Spleen (tissue), 11 donors: ENCODE measurements around the gene CROCC. TPM values are rescaled to one million over a fixed set of nuclear protein-coding genes. Genes with fewer than 3 reads are reported as not detected.

Experiments used
- DNase-seq: peaks from one replicate; pipeline ENCODE4 v3.0.0-alpha.2; 2020
- H3K27ac ChIP-seq, 8 donors: fragments of 200-600 bp; sonication (generic) in 7 of 8; 1 replicate in 4 of 8; 2 replicates in 4 of 8; pipeline versions ENCODE4 v1.5.0 to v1.8.0; 2016 to 2021; ENCODE audit warnings: inconsistent platforms in 4 of 8, mild to moderate bottlenecking in 4 of 8, moderate library complexity in 1 of 8
- H3K27me3 ChIP-seq, 7 donors: fragments of 200-600 bp; sonication (generic) in 6 of 7; replicated peaks in 1 of 7; 1 replicate in 4 of 7; 2 replicates in 3 of 7; pipeline versions ENCODE4 v1.5.0 to v1.8.0; 2016 to 2021; ENCODE audit warnings: inconsistent platforms in 3 of 7, mild to moderate bottlenecking in 1 of 7
- H3K36me3 ChIP-seq, 6 donors: fragments of 200-600 bp; sonication (generic) in 5 of 6; 1 replicate in 4 of 6; 2 replicates in 2 of 6; pipeline versions ENCODE4 v1.5.0 to v1.8.0; 2016 to 2021; ENCODE audit warnings: inconsistent platforms in 2 of 6
- H3K4me1 ChIP-seq, 6 donors: fragments of 200-600 bp; sonication (generic) in 5 of 6; 1 replicate in 3 of 6; 2 replicates in 3 of 6; pipeline versions ENCODE4 v1.5.0 to v1.8.0; 2016 to 2021; ENCODE audit warnings: inconsistent platforms in 3 of 6
- H3K4me3 ChIP-seq, 8 donors: fragments of 200-600 bp; sonication (generic) in 7 of 8; 1 replicate in 4 of 8; 2 replicates in 4 of 8; pipeline versions ENCODE4 v1.5.0 to v1.8.0; 2016 to 2021; ENCODE audit warnings: inconsistent platforms in 4 of 8, mild to moderate bottlenecking in 4 of 8, moderate library complexity in 2 of 8
- H3K9me3 ChIP-seq, 8 donors: fragments of 200-600 bp; sonication (generic) in 7 of 8; 1 replicate in 4 of 8; 2 replicates in 4 of 8; pipeline versions ENCODE4 v1.5.0 to v1.8.0; 2016 to 2021; ENCODE audit warnings: inconsistent platforms in 4 of 8
- CTCF ChIP-seq, 11 experiments: fragments of 200-600 bp in 7 of 11; fragments of 450-650 bp in 4 of 11; sonication (generic) in 4 of 11; IDR thresholded peaks in 8 of 11; conservative IDR thresholded peaks in 3 of 11; 1 replicate in 7 of 11; 2 replicates in 4 of 11; pipeline versions ENCODE4 v1.4.0 to v1.8.0; 2016 to 2021; ENCODE audit warnings: antibody characterized with exemption in 11 of 11, inconsistent platforms in 4 of 11, mild to moderate bottlenecking in 1 of 11
- POLR2A ChIP-seq, 3 donors: fragments of 450-650 bp; IDR thresholded peaks; one replicate each; pipeline ENCODE4 v1.5.1; 2017; ENCODE audit warnings: antibody characterized with exemption in 3 of 3, mild to moderate bottlenecking in 1 of 3
- POLR2AphosphoS5 ChIP-seq, 3 donors: sonication (generic); formaldehyde crosslinking; IDR thresholded peaks; one replicate each; pipeline ENCODE4 v1.5.1; 2017; ENCODE audit warnings: antibody characterized with exemption in 3 of 3
- WGBS, 5 donors: extraction: QIAGEN DNeasy Blood & Tissue Kit in 3 of 5; methylation state at CpG; one replicate each; pipeline versions ENCODE4 v1.1.5 to v1.1.7; 2013 to 2018; 5-methylcytosine and 5-hydroxymethylcytosine counted together
- intact Hi-C: fragments of 100-400 bp; cut with DNase I; formaldehyde crosslinking; loops from one replicate; pipeline ENCODE4 v1.15.0; 2023; ENCODE audit warnings: low total_unique reads
- polyA plus RNA-seq, 3 donors: library from polyadenylated mRNA; stranded (reverse); fragments of 200-250 nt; gene quantifications; one replicate each; pipeline ENCODE4 v1.2.1, GENCODE V29; 2013
- total RNA-seq, 7 donors: library from RNA; depleted of rRNA in 3 of 7; stranded (reverse); fragments of >200 nt in 3 of 7; fragmentation: NEBNext Ultra II Directional in 4 of 7; extraction: Animal tissue kit (Norgen Biotek cat#: 25700) in 4 of 7; gene quantifications; one replicate each; pipeline versions ENCODE4 v1.1.0 to v1.2.1, GENCODE V29; 2016 to 2021
- donor health status: healthy with polysubstance abuse.
- donor health status: DM: no; HTN: no; CAD: no; lungs with moderate emphysema.
- donor health status: DM: no; HTN: no; CAD: no.
- donor health status: Bipolar disorder and iron deficiency.
- donor health status: healthy.
- donor health status: DM: no; HTN: no; CAD: no.
- donor health status: DM: yes; HTN: yes; CAD: no.

CROCC gene
- total and polyA plus RNA-seq, 10 donors = 14.5 to 55.4 (median 30.7) TPM

GRCh38 chr1:16969057-16969611, 47.4 kb downstream of the CROCC start:
- H3K36me3 ChIP-seq = peaks cover 0 to 73% (median 22%) of the 10 kb centered on the region in 6 donors

GRCh38 chr1:16969651-16970050, 47.9 kb downstream of the CROCC start:
- 91 to 98% (median 94%) methylated on average over 8 to 12 of the region's 12 CpGs for WGBS, 5 donors
- TF ChIP-seq POLR2AphosphoS5 (IDR thresholded peaks at IDR 0.05) = no peak
- no peak for TF ChIP-seq CTCF (IDR thresholded peaks at IDR 0.05 in 8 of 11, conservative IDR thresholded peaks at IDR 0.05 in 3 of 11)
- no peak for TF ChIP-seq POLR2A (IDR thresholded peaks at IDR 0.05)
- H3K27me3 ChIP-seq = no peaks in the 10 kb centered on the region
- no peak overlapping the region for H3K4me3 ChIP-seq
- intact Hi-C loops = no loop called here
- peaks cover 0 to 69% (median 22%) of the 10 kb centered on the region in 6 donors for H3K36me3 ChIP-seq
- no peaks in the 10 kb centered on the region for H3K9me3 ChIP-seq
- no peak overlapping the region for H3K27ac ChIP-seq
- DNase-seq = no peak
- no peaks in the 10 kb centered on the region for H3K4me1 ChIP-seq

More at GRCh38 chr1:16969057-16969611, 47.4 kb downstream of the CROCC start:
- intact Hi-C loops = no loop called here
- WGBS, 5 donors = 88 to 97% (median 93%) methylated on average over 11 to 14 of the region's 14 CpGs
- Histone ChIP-seq H3K27me3 (no peaks in the 10 kb centered on the region), H3K27ac (no peak overlapping the region), H3K4me3 (no peak overlapping the region), H3K4me1 (no peaks in the 10 kb centered on the region), H3K9me3 (no peaks in the 10 kb centered on the region)
- no peak for DNase-seq
- TF ChIP-seq CTCF (IDR thresholded peaks at IDR 0.05 in 8 of 11, conservative IDR thresholded peaks at IDR 0.05 in 3 of 11) = no peak
- TF ChIP-seq POLR2A (IDR thresholded peaks at IDR 0.05) = no peak
- no peak for TF ChIP-seq POLR2AphosphoS5 (IDR thresholded peaks at IDR 0.05)

- 84 to 96% (median 94%) methylated on average over 5 to 28 of the region's 28 CpGs for WGBS, 5 donors
- H3K27me3 ChIP-seq = no peaks in the 10 kb centered on the region
- peaks cover 0 to 62% (median 21%) of the 10 kb centered on the region in 6 donors for H3K36me3 ChIP-seq
- TF ChIP-seq POLR2A (IDR thresholded peaks at IDR 0.05) (no peak), POLR2AphosphoS5 (IDR thresholded peaks at IDR 0.05) (peak in 1 of 3 donors; percentile 3), CTCF (IDR thresholded peaks at IDR 0.05 in 8 of 11, conservative IDR thresholded peaks at IDR 0.05 in 3 of 11) (no peak)
- H3K9me3 ChIP-seq = no peaks in the 10 kb centered on the region
- H3K4me3 ChIP-seq = no peak overlapping the region
- intact Hi-C loops = no loop called here
- H3K4me1 ChIP-seq = no peaks in the 10 kb centered on the region
- no peak overlapping the region for H3K27ac ChIP-seq
- DNase-seq = no peak
Observed at GRCh38 chr1:16970132-16970910, 48.6 kb downstream of the CROCC start.
